ENCODE results near the gene ZNF420.
A peak's percentile ranks its signal among the peaks of the same experiment; 100 is the strongest.

Gene ZNF420

DNA sequence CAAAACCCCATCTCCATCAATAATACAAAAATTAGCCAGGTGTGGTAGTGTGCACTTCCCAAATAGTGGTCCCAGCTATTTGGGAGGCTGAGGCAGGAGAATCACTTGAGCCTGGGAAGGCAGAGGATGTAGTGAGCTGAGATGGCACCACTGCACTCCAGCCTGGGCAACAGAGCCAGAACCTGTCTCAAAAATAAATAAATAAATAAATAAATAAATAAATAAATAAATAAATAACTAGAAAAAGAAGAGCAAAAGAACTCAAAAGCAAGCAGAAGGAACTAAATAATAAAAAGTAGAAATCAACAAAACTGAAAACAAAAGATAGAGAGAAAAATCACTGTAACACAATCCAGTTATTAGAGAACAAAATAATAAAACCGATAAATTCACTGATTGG lies 81.9 kb downstream of the ZNF420 start:
- DNase-seq = no peak

DNA sequence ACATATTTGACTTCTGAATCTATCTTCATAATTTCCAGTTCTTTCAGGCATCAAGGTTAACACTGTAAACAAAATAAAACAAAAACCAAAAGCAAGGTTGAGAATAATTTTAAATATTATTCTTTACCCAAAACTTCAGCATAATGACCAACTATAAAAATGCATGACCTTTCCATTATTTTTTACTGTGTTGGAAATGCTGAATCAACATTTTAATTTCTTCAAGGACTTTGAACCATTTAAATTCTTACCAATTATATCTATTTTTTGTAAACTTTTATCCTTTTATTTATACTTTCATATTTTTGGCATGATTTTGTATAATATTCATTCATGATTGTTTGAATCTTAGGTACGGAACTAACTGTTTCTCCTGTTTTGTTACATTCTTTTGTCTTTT lies 87.4 kb downstream of the ZNF420 start:
- no peak for DNase-seq

DNA sequence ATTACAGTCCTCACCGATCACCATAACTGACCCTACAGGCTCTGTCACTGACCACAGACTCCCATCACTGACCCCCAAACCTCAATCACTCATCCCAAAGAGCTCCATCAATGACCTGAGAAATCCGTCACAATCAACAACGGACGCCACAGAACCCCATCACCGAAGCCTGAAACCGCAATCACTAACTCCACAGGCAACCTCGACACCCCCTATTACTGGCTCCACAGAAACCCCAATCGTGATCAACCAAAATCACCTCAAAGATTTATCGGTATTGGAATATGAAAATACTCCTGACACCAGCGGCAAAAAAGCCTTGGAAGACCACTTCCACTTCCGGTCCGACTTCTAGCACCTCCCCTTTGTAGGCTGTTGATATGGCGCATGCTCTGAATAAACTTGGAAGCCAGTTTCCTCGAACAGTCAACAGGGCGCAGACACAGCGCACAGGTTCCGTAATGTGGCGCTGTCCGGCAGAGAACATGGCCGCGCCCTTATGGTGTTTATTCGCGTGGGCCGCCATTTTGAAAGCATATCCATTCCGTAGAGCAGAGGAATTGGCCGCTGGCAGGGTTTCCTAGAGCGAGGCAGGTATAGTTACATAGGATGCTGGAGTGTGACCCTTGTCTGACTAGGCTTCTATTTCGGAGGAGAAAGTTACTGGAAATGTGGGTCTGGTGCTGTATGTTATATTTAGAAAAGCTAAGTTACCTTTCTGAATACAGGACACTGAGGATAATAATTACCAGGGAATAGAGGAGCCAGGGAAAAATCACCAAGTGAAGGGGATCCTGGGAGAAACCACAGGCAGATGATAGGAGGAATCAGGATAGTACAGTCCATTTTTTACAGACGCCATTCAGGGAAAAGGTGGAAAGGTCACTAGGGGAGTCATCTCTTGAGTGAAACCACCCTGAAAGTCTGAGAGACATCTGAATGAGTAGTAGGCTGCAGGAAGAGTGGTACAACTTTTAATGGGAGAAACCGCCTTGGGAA lies 94.4 kb downstream of the ZNF420 start, which contains the start of gene ZNF585A:
ZNF585A (minus strand) TSS at position 328 of the 999 bp plus-strand sequence. CDS start 2,785 bp downstream, outside the sequence.
- DNase-seq = peak; percentile 94
